Measurements from ENCODE around the gene CACNA1E.

CACNA1E gene

GRCh38 chr1:181630838-181631237, 147.5 kb downstream of the CACNA1E start:
- TF ChIP-seq TAF1 (IDR thresholded peaks at IDR 0.05; ENCODE audit: borderline replicate concordance, insufficient read depth, low read length) (no peak), SIN3A (IDR thresholded peaks at IDR 0.05; ENCODE audit: borderline replicate concordance, insufficient read depth, low read length) (no peak), FOXP2 (optimal IDR thresholded peaks at IDR 0.05; ENCODE audit: borderline replicate concordance, extremely low read depth, extremely low read length, insufficient read depth) (no peak), POLR2AphosphoS5 (IDR thresholded peaks at IDR 0.05; ENCODE audit: low read depth, low read length) (no peak)
- TF ChIP-seq, protein P1, sequence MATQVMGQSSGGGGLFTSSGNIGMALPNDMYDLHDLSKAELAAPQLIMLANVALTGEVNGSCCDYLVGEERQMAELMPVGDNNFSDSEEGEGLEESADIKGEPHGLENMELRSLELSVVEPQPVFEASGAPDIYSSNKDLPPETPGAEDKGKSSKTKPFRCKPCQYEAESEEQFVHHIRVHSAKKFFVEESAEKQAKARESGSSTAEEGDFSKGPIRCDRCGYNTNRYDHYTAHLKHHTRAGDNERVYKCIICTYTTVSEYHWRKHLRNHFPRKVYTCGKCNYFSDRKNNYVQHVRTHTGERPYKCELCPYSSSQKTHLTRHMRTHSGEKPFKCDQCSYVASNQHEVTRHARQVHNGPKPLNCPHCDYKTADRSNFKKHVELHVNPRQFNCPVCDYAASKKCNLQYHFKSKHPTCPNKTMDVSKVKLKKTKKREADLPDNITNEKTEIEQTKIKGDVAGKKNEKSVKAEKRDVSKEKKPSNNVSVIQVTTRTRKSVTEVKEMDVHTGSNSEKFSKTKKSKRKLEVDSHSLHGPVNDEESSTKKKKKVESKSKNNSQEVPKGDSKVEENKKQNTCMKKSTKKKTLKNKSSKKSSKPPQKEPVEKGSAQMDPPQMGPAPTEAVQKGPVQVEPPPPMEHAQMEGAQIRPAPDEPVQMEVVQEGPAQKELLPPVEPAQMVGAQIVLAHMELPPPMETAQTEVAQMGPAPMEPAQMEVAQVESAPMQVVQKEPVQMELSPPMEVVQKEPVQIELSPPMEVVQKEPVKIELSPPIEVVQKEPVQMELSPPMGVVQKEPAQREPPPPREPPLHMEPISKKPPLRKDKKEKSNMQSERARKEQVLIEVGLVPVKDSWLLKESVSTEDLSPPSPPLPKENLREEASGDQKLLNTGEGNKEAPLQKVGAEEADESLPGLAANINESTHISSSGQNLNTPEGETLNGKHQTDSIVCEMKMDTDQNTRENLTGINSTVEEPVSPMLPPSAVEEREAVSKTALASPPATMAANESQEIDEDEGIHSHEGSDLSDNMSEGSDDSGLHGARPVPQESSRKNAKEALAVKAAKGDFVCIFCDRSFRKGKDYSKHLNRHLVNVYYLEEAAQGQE (IDR thresholded peaks at IDR 0.05; ENCODE audit: insufficient read depth in 1 of 2, low read depth in 2 of 2, low read length in 2 of 2) = no peak

GRCh38 chr1:181632492-181632891, 149.2 kb downstream of the CACNA1E start:
- TF ChIP-seq SIN3A (IDR thresholded peaks at IDR 0.05; ENCODE audit: borderline replicate concordance, insufficient read depth, low read length) = no peak
- TF ChIP-seq POLR2AphosphoS5 (IDR thresholded peaks at IDR 0.05; ENCODE audit: low read depth, low read length) = no peak
- TF ChIP-seq TAF1 (IDR thresholded peaks at IDR 0.05; ENCODE audit: borderline replicate concordance, insufficient read depth, low read length) = no peak
- TF ChIP-seq FOXP2 (optimal IDR thresholded peaks at IDR 0.05; ENCODE audit: borderline replicate concordance, extremely low read depth, extremely low read length, insufficient read depth) = no peak
- TF ChIP-seq, protein P1 (IDR thresholded peaks at IDR 0.05; ENCODE audit: insufficient read depth in 1 of 2, low read depth in 2 of 2, low read length in 2 of 2) = no peak

DNA sequence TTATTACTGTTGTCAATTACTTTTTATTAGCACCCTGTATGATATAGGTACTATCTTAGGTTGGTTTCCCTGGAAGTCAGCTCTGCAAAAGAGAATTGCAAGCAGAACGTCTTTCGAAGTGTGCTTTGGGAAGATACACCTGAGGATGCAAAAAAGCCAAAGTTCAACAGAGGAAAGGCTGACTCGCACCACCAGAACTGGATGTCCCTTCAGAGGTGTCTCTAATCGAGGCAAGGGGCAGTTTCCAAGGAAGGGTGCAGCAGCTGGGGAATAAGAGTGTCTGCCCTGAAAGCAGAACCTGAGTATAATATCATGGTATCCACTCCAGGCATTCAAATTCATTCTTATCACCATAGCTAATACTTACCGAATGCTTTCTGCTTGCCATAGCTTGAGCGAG, 149.6 kb downstream of the CACNA1E start:
- TF ChIP-seq POLR2AphosphoS5 (IDR thresholded peaks at IDR 0.05; ENCODE audit: low read depth, low read length) (no peak), SIN3A (IDR thresholded peaks at IDR 0.05; ENCODE audit: borderline replicate concordance, insufficient read depth, low read length) (no peak), TAF1 (IDR thresholded peaks at IDR 0.05; ENCODE audit: borderline replicate concordance, insufficient read depth, low read length) (no peak), FOXP2 (optimal IDR thresholded peaks at IDR 0.05; ENCODE audit: borderline replicate concordance, extremely low read depth, extremely low read length, insufficient read depth) (no peak)
- TF ChIP-seq, protein P1 (IDR thresholded peaks at IDR 0.05; ENCODE audit: insufficient read depth in 1 of 2, low read depth in 2 of 2, low read length in 2 of 2) = no peak

DNA sequence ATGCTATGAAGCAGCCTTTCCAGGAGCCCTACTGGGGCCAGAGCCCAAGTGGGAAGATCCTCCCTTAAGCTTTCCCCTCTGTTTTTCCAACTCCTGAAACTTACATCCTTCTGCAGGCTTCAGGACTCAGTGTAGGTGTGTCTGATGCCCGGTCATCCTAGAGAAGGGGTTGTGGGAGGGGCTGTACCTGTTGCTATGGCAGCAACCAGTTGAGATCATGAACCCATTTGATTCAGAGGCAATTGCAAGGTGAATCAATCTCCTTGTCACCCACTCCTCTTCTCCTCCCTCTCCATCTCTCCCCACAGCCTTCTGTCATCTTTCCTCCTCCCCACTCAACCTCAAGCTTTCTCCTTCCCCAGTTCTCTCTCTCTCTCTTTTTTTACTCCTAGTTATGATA, 151.8 kb downstream of the CACNA1E start:
- TF ChIP-seq TAF1 (IDR thresholded peaks at IDR 0.05; ENCODE audit: borderline replicate concordance, insufficient read depth, low read length) (no peak), POLR2AphosphoS5 (IDR thresholded peaks at IDR 0.05; ENCODE audit: low read depth, low read length) (no peak), FOXP2 (optimal IDR thresholded peaks at IDR 0.05; ENCODE audit: borderline replicate concordance, extremely low read depth, extremely low read length, insufficient read depth) (no peak), SIN3A (IDR thresholded peaks at IDR 0.05; ENCODE audit: borderline replicate concordance, insufficient read depth, low read length) (no peak)
- TF ChIP-seq, protein P1 (IDR thresholded peaks at IDR 0.05; ENCODE audit: insufficient read depth in 1 of 2, low read depth in 2 of 2, low read length in 2 of 2) = no peak

DNA sequence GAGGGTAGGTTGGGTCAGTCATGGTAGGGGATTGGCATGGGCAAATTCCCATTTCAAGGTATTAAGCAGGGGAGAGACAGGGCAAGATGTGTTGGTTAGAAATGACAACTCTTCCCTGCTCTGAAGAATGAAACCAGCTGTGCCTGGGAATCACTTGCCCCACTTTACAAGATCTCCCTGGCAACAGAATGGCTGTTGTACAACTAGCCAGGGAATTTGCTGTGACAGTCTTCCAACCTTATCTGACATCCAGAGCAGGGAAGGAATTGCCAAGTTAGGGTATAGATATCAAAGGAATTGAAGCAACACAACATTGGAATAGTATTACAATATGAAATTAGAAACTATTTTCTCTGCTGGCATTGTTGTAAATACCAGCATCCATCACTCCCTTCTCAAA, 154.7 kb downstream of the CACNA1E start:
- TF ChIP-seq TAF1 (IDR thresholded peaks at IDR 0.05; ENCODE audit: borderline replicate concordance, insufficient read depth, low read length) (no peak), POLR2AphosphoS5 (IDR thresholded peaks at IDR 0.05; ENCODE audit: low read depth, low read length) (no peak), FOXP2 (optimal IDR thresholded peaks at IDR 0.05; ENCODE audit: borderline replicate concordance, extremely low read depth, extremely low read length, insufficient read depth) (no peak), SIN3A (IDR thresholded peaks at IDR 0.05; ENCODE audit: borderline replicate concordance, insufficient read depth, low read length) (no peak)
- TF ChIP-seq, protein P1 (IDR thresholded peaks at IDR 0.05; ENCODE audit: insufficient read depth in 1 of 2, low read depth in 2 of 2, low read length in 2 of 2) = no peak

Measured in PFSK-1 (cell line).